ENCODE measurements around the gene RCHY1. TPM values are rescaled to one million over a fixed set of nuclear protein-coding genes. Genes with fewer than 3 reads are reported as not detected.

Gene RCHY1
- total and polyA plus RNA-seq, 2 experiments from 2014 or later, result 42.9 to 46.5 TPM

DNA sequence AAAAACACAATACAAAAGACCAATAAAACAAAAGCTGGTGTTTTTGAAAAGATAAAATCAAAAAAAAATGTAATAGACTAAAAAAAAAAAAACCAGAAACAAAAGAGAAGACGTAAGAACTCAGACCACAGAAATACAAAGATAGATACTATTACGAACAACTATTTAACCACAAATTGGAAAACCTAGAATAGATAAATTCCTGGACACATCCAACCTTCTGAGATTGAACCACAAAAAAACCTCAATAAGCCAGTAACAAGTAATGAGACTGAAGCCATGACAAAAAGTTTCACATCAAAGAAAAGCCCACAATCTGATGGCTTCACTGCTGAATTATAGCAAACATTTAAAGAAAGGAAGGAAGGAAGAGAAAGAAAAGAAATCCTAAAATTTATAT is 16.2 kb downstream of the RCHY1 start (continued):
- TF ChIP-seq, protein P1, sequence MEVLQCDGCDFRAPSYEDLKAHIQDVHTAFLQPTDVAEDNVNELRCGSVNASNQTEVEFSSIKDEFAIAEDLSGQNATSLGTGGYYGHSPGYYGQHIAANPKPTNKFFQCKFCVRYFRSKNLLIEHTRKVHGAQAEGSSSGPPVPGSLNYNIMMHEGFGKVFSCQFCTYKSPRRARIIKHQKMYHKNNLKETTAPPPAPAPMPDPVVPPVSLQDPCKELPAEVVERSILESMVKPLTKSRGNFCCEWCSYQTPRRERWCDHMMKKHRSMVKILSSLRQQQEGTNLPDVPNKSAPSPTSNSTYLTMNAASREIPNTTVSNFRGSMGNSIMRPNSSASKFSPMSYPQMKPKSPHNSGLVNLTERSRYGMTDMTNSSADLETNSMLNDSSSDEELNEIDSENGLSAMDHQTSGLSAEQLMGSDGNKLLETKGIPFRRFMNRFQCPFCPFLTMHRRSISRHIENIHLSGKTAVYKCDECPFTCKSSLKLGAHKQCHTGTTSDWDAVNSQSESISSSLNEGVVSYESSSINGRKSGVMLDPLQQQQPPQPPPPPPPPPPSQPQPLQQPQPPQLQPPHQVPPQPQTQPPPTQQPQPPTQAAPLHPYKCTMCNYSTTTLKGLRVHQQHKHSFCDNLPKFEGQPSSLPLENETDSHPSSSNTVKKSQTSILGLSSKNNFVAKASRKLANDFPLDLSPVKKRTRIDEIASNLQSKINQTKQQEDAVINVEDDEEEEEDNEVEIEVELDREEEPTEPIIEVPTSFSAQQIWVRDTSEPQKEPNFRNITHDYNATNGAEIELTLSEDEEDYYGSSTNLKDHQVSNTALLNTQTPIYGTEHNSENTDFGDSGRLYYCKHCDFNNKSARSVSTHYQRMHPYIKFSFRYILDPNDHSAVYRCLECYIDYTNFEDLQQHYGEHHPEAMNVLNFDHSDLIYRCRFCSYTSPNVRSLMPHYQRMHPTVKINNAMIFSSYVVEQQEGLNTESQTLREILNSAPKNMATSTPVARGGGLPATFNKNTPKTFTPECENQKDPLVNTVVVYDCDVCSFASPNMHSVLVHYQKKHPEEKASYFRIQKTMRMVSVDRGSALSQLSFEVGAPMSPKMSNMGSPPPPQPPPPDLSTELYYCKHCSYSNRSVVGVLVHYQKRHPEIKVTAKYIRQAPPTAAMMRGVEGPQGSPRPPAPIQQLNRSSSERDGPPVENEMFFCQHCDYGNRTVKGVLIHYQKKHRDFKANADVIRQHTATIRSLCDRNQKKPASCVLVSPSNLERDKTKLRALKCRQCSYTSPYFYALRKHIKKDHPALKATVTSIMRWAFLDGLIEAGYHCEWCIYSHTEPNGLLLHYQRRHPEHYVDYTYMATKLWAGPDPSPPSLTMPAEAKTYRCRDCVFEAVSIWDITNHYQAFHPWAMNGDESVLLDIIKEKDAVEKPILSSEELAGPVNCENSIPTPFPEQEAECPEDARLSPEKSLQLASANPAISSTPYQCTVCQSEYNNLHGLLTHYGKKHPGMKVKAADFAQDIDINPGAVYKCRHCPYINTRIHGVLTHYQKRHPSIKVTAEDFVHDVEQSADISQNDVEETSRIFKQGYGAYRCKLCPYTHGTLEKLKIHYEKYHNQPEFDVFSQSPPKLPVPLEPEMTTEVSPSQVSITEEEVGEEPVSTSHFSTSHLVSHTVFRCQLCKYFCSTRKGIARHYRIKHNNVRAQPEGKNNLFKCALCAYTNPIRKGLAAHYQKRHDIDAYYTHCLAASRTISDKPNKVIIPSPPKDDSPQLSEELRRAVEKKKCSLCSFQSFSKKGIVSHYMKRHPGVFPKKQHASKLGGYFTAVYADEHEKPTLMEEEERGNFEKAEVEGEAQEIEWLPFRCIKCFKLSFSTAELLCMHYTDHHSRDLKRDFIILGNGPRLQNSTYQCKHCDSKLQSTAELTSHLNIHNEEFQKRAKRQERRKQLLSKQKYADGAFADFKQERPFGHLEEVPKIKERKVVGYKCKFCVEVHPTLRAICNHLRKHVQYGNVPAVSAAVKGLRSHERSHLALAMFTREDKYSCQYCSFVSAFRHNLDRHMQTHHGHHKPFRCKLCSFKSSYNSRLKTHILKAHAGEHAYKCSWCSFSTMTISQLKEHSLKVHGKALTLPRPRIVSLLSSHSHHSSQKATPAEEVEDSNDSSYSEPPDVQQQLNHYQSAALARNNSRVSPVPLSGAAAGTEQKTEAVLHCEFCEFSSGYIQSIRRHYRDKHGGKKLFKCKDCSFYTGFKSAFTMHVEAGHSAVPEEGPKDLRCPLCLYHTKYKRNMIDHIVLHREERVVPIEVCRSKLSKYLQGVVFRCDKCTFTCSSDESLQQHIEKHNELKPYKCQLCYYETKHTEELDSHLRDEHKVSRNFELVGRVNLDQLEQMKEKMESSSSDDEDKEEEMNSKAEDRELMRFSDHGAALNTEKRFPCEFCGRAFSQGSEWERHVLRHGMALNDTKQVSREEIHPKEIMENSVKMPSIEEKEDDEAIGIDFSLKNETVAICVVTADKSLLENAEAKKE (CRISPR knock-in tag; IDR thresholded peaks at IDR 0.05), result no peak
- TF ChIP-seq, protein P2, sequence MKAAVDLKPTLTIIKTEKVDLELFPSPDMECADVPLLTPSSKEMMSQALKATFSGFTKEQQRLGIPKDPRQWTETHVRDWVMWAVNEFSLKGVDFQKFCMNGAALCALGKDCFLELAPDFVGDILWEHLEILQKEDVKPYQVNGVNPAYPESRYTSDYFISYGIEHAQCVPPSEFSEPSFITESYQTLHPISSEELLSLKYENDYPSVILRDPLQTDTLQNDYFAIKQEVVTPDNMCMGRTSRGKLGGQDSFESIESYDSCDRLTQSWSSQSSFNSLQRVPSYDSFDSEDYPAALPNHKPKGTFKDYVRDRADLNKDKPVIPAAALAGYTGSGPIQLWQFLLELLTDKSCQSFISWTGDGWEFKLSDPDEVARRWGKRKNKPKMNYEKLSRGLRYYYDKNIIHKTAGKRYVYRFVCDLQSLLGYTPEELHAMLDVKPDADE (IDR thresholded peaks at IDR 0.05), result no peak
- TF ChIP-seq STAT1 (IDR thresholded peaks at IDR 0.05; ENCODE audit: unreplicated experiment) (no peak), POLR2AphosphoS5 (IDR thresholded peaks at IDR 0.05; ENCODE audit: low read depth) (no peak)

DNA sequence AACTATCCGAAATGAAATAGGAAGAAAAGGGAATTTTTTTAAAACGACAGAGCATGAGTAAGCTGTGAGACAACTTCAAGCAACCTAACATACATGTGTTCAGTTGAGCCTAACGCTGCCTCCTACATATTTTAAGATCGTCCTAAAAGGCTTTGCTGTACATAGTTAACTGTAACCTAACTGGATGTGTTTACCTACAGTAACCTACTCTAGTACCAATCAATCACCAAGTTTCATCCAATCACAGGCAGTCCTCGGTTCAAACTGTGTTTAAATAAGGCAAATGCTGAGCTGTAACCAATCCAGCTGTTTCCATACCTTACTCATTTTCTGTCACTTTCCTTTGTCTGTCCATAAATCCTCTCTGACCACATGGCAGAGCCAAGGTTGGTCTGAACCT is 17.1 kb downstream of the RCHY1 start:
- Histone ChIP-seq H2AFZ (no peak overlapping the region), H3F3A (replicated peaks; ENCODE audit: low read depth) (no peaks in the 10 kb centered on the region), H3K9me2 (ENCODE audit: insufficient read depth) (no peaks in the 10 kb centered on the region), H3K79me2 (replicated peaks; ENCODE audit: insufficient read depth) (peaks cover 53% of the 10 kb centered on the region), H4K20me1 (replicated peaks; ENCODE audit: insufficient read depth) (peaks cover 14% of the 10 kb centered on the region), H3K27ac (ENCODE audit: low read depth) (no peak overlapping the region), H3K36me3 (ENCODE audit: insufficient read depth) (peaks cover 5% of the 10 kb centered on the region; the same call in 1 of the 2 replicates), H3K27me3 (ENCODE audit: insufficient read depth) (no peaks in the 10 kb centered on the region), H3K4me2 (no peak overlapping the region), H3K4me3 (no peak overlapping the region), H3K4me1 (ENCODE audit: insufficient read depth) (no peaks in the 10 kb centered on the region)
- Mint-ChIP-seq H3K36me3 (ENCODE audit: low read depth) (peaks cover 32% of the 10 kb centered on the region), H3K9me3 (peaks cover 2% of the 10 kb centered on the region; the same call in 1 of the 3 replicates), H3K27ac (no peak overlapping the region), H3K4me3 (no peak overlapping the region), H3K27me3 (ENCODE audit: insufficient read depth, low read depth, poor library complexity) (peaks cover 2% of the 10 kb centered on the region), H3K4me1 (no peaks in the 10 kb centered on the region)
- ATAC-seq, result no peak
- DNase-seq (ENCODE audit: low spot score), result no peak
- TF ChIP-seq EZH2 (IDR thresholded peaks at IDR 0.05; ENCODE audit: low read depth, unreplicated experiment) (no peak), EZH2phosphoT487 (IDR thresholded peaks at IDR 0.05; ENCODE audit: unreplicated experiment) (no peak), POLR2AphosphoS5 (IDR thresholded peaks at IDR 0.05; ENCODE audit: low read depth) (no peak), NANOG (IDR thresholded peaks at IDR 0.05; ENCODE audit: borderline replicate concordance) (no peak), ZNF331 (CRISPR knock-in tag; IDR thresholded peaks at IDR 0.05; ENCODE audit: low read depth) (no peak), ZNF114 (CRISPR knock-in tag; IDR thresholded peaks at IDR 0.05) (no peak)
- TF ChIP-seq, protein P1 (CRISPR knock-in tag; IDR thresholded peaks at IDR 0.05), result no peak
